H9 (cell line): ENCODE data around the gene PFDN4. TPM values are rescaled to one million over a fixed set of nuclear protein-coding genes. Genes with fewer than 3 reads are reported as not detected.

Source experiments
- DNase-seq: peaks from one replicate; pipeline ENCODE4 v3.0.0-alpha.2; 2017
- H2AFZ ChIP-seq: one replicate; pipeline ENCODE4 v1.6.1; 2013; ENCODE audit warnings: mild to moderate bottlenecking, low read length, control low read depth, moderate library complexity
- H2AK5ac ChIP-seq: 2 replicates; pipeline ENCODE4 v1.6.1; 2013; ENCODE audit warnings: low read length, control low read depth, mixed read lengths; ENCODE audit not compliant: insufficient read length
- H2BK120ac ChIP-seq: one replicate; pipeline ENCODE4 v1.6.1; 2013; ENCODE audit warnings: low read depth, mild to moderate bottlenecking, low read length, control low read depth, inconsistent platforms; ENCODE audit not compliant: poor library complexity, severe bottlenecking
- H2BK12ac ChIP-seq: 2 replicates; pipeline ENCODE4 v1.6.1; 2013; ENCODE audit warnings: low read length, control low read depth, mixed read lengths, low read depth; ENCODE audit not compliant: insufficient read length
- H2BK15ac ChIP-seq: 2 replicates; pipeline ENCODE4 v1.6.1; 2013; ENCODE audit warnings: low read depth, low read length, control low read depth
- H2BK20ac ChIP-seq: one replicate; pipeline ENCODE4 v1.6.1; 2013; ENCODE audit warnings: low read depth, mild to moderate bottlenecking, low read length, control low read depth, inconsistent platforms; ENCODE audit not compliant: poor library complexity, severe bottlenecking
- H2BK5ac ChIP-seq: 2 replicates; pipeline ENCODE4 v1.6.1; 2013; ENCODE audit warnings: low read length, control low read depth, mixed read lengths; ENCODE audit not compliant: insufficient read length
- H3K14ac ChIP-seq: 2 replicates; pipeline ENCODE4 v1.6.1; 2013; ENCODE audit warnings: low read length, control low read depth; ENCODE audit not compliant: insufficient read depth
- H3K18ac ChIP-seq: 2 replicates; pipeline ENCODE4 v1.6.1; 2013; ENCODE audit warnings: low read depth, mild to moderate bottlenecking, mixed read lengths, low read length, control low read depth; ENCODE audit not compliant: insufficient read length
- H3K23ac ChIP-seq: 2 replicates; pipeline ENCODE4 v1.6.1; 2013; ENCODE audit warnings: low read length, control low read depth, mixed read lengths, low read depth; ENCODE audit not compliant: insufficient read length
- H3K23me2 ChIP-seq: 2 replicates; pipeline ENCODE4 v1.6.1; 2013; ENCODE audit warnings: low read depth, mild to moderate bottlenecking, mixed read lengths, low read length, control low read depth; ENCODE audit not compliant: insufficient read length, poor library complexity, severe bottlenecking
- H3K27ac ChIP-seq: 2 replicates; pipeline ENCODE4 v1.5.1; 2013; ENCODE audit warnings: low read length, control low read depth, mixed read lengths, low read depth; ENCODE audit not compliant: insufficient read length
- H3K27me3 ChIP-seq: 2 replicates; pipeline ENCODE4 v1.6.1; 2013; ENCODE audit warnings: low read length, control low read depth, inconsistent platforms; ENCODE audit not compliant: insufficient read depth
- H3K4ac ChIP-seq: 2 replicates; pipeline ENCODE4 v1.6.1; 2013; ENCODE audit warnings: low read depth, mild to moderate bottlenecking, control low read depth, inconsistent platforms, low read length, moderate library complexity
- H3K4me1 ChIP-seq: 2 replicates; pipeline ENCODE4 v1.6.1; 2013; ENCODE audit warnings: low read length, control low read depth, inconsistent platforms; ENCODE audit not compliant: insufficient read depth
- H3K4me2 ChIP-seq: 2 replicates; pipeline ENCODE4 v1.6.1; 2013; ENCODE audit warnings: low read length, control low read depth, mixed read lengths; ENCODE audit not compliant: insufficient read length, insufficient read depth
- H3K56ac ChIP-seq: 2 replicates; pipeline ENCODE4 v1.6.1; 2013; ENCODE audit warnings: low read depth, mild to moderate bottlenecking, mixed read lengths, low read length, control low read depth; ENCODE audit not compliant: insufficient read length
- H3K79me1 ChIP-seq: 2 replicates; pipeline ENCODE4 v1.6.1; 2013; ENCODE audit warnings: low read depth, mild to moderate bottlenecking, moderate library complexity, low read length, control low read depth, inconsistent platforms; ENCODE audit not compliant: insufficient read depth, poor library complexity, severe bottlenecking
- H3K79me2 ChIP-seq: 2 replicates; pipeline ENCODE4 v1.6.1; 2013; ENCODE audit warnings: low read length, control low read depth, inconsistent platforms; ENCODE audit not compliant: insufficient read depth
- H3K9ac ChIP-seq: 2 replicates; pipeline ENCODE4 v1.6.1; 2013; ENCODE audit warnings: low read length, control low read depth, mixed read lengths; ENCODE audit not compliant: insufficient read length; ENCODE audit errors: extremely low read depth
- H3K9me3 ChIP-seq: one replicate; pipeline ENCODE4 v1.6.1; 2013; ENCODE audit warnings: low read depth, low read length, inconsistent platforms; ENCODE audit not compliant: control insufficient read depth
- H3T11ph ChIP-seq: one replicate; pipeline ENCODE4 v1.6.1; 2013; ENCODE audit warnings: mild to moderate bottlenecking, low read length, control low read depth, inconsistent platforms
- H4K20me1 ChIP-seq: one replicate; pipeline ENCODE4 v1.6.1; 2013; ENCODE audit not compliant: control insufficient read depth, insufficient read length, insufficient read depth
- H4K5ac ChIP-seq: 2 replicates; pipeline ENCODE4 v1.6.1; 2013; ENCODE audit warnings: low read depth, mild to moderate bottlenecking, mixed read lengths, low read length, control low read depth; ENCODE audit not compliant: insufficient read length
- H4K8ac ChIP-seq: replicated peaks from 2 replicates; pipeline ENCODE4 v1.6.1; 2013; ENCODE audit warnings: low read length, control low read depth, mixed read lengths, low read depth; ENCODE audit not compliant: insufficient read length
- H4K91ac ChIP-seq: 2 replicates; pipeline ENCODE4 v1.6.1; 2013; ENCODE audit warnings: low read depth, mild to moderate bottlenecking, moderate library complexity, mixed read lengths, low read length, control low read depth; ENCODE audit not compliant: insufficient read length
- H3K27ac Mint-ChIP-seq, 3 experiments: 2 replicates in 2 of 3; 3 replicates in 1 of 3; pipeline ENCODE4 v1.8.0; 2020 to 2021; ENCODE audit warnings: mixed read lengths in 3 of 3, mild to moderate bottlenecking in 1 of 3, moderate library complexity in 1 of 3
- H3K27me3 Mint-ChIP-seq: 2 replicates; pipeline ENCODE4 v1.8.0; 2021; ENCODE audit warnings: low read depth, mild to moderate bottlenecking, moderate library complexity, mixed read lengths
- H3K36me3 Mint-ChIP-seq, 3 experiments: 2 replicates in 2 of 3; 3 replicates in 1 of 3; pipeline ENCODE4 v1.8.0; 2020 to 2021; ENCODE audit warnings: low read depth in 3 of 3, mixed read lengths in 3 of 3; ENCODE audit not compliant: insufficient read depth in 1 of 3
- H3K4me1 Mint-ChIP-seq, 2 experiments: 2 replicates each; pipeline ENCODE4 v1.8.0; 2020; ENCODE audit warnings: mixed read lengths in 2 of 2
- H3K4me3 Mint-ChIP-seq, 2 experiments: 2 replicates in 1 of 2; 3 replicates in 1 of 2; pipeline ENCODE4 v1.8.0; 2020 to 2021; ENCODE audit warnings: mild to moderate bottlenecking in 2 of 2, mixed read lengths in 2 of 2, moderate library complexity in 1 of 2
- H3K9me3 Mint-ChIP-seq, 2 experiments: 2 replicates in 1 of 2; 3 replicates in 1 of 2; pipeline ENCODE4 v1.8.0; 2020; ENCODE audit warnings: mild to moderate bottlenecking in 2 of 2, mixed read lengths in 2 of 2, moderate library complexity in 1 of 2
- WGBS: extraction: QIAGEN DNeasy Blood & Tissue Kit; methylation state at CpG from one replicate; pipeline ENCODE4 v1.1.7; 2013; ENCODE audit warnings: missing lambda C conversion rate, low lambda C conversion rate, mixed read lengths; ENCODE audit not compliant: insufficient read length; ENCODE audit errors: extremely low coverage; 5-methylcytosine and 5-hydroxymethylcytosine counted together
- total RNA-seq: library from RNA; stranded (reverse); gene quantifications from 2 replicates; pipeline ENCODE4 v1.2.1, GENCODE V29; 2021
- TF ChIP-seq, protein P1 (sequence below): fragments of 200-600 bp; sonication (generic); conservative IDR thresholded peaks from 3 replicates; pipeline ENCODE4 v1.8.0; 2021; ENCODE audit warnings: antibody characterized with exemption, mild to moderate bottlenecking

The PFDN4 gene
- total RNA-seq, 1 experiment from 2014 or later = 73.6 TPM

GRCh38 chr20:54266844-54267243 is 59.0 kb downstream of the PFDN4 start:
- H3T11ph ChIP-seq = no peak overlapping the region
- Mint-ChIP-seq H3K27ac (no peak overlapping the region; a peak in 1 of 7 replicates), H3K27me3 (no peaks in the 10 kb centered on the region), H3K9me3 (peaks cover 0 to 2% of the 10 kb centered on the region in 2 experiments; a peak in 2 of 5 replicates), H3K36me3 (no peaks in the 10 kb centered on the region), H3K4me3 (no peak overlapping the region), H3K4me1 (peaks cover 27 to 29% of the 10 kb centered on the region in 2 experiments)
- no peak overlapping the region for H2BK20ac ChIP-seq
- no peaks in the 10 kb centered on the region for H3K79me2 ChIP-seq
- H3K9ac ChIP-seq = no peak overlapping the region
- no peak overlapping the region for H2BK12ac ChIP-seq
- no peaks in the 10 kb centered on the region for H3K23me2 ChIP-seq
- TF ChIP-seq, protein P1, sequence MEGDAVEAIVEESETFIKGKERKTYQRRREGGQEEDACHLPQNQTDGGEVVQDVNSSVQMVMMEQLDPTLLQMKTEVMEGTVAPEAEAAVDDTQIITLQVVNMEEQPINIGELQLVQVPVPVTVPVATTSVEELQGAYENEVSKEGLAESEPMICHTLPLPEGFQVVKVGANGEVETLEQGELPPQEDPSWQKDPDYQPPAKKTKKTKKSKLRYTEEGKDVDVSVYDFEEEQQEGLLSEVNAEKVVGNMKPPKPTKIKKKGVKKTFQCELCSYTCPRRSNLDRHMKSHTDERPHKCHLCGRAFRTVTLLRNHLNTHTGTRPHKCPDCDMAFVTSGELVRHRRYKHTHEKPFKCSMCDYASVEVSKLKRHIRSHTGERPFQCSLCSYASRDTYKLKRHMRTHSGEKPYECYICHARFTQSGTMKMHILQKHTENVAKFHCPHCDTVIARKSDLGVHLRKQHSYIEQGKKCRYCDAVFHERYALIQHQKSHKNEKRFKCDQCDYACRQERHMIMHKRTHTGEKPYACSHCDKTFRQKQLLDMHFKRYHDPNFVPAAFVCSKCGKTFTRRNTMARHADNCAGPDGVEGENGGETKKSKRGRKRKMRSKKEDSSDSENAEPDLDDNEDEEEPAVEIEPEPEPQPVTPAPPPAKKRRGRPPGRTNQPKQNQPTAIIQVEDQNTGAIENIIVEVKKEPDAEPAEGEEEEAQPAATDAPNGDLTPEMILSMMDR = no peak
- H3K4me2 ChIP-seq = no peak overlapping the region
- WGBS = no CpG with 5 or more reads among the region's 6 CpGs
- H3K79me1 ChIP-seq = no peaks in the 10 kb centered on the region
- no peaks in the 10 kb centered on the region for H4K20me1 ChIP-seq
- no peak overlapping the region for H4K8ac ChIP-seq
- H3K23ac ChIP-seq = no peak overlapping the region
- no peak for DNase-seq
- H4K5ac ChIP-seq = no peak overlapping the region
- H3K27me3 ChIP-seq = no peaks in the 10 kb centered on the region
- H3K14ac ChIP-seq = no peak overlapping the region
- peaks cover 7% of the 10 kb centered on the region; the same call in 1 of the 2 replicates for H3K4me1 ChIP-seq
- no peak overlapping the region for H3K4ac ChIP-seq
- no peak overlapping the region for H3K27ac ChIP-seq
- H3K9me3 ChIP-seq = no peaks in the 10 kb centered on the region
- no peak overlapping the region for H4K91ac ChIP-seq
- no peak overlapping the region for H2BK15ac ChIP-seq
- no peak overlapping the region for H2BK5ac ChIP-seq
- no peak overlapping the region for H3K56ac ChIP-seq
- no peak overlapping the region for H2BK120ac ChIP-seq
- H2AK5ac ChIP-seq = no peak overlapping the region
- H3K18ac ChIP-seq = no peak overlapping the region
- H2AFZ ChIP-seq = no peak overlapping the region
